Bronchial epithelial cell (primary cell): ENCODE data around the gene GNE. TPM values are rescaled to one million over a fixed set of nuclear protein-coding genes. Genes with fewer than 3 reads are reported as not detected.

Experiments used
- DNase-seq: peaks from one replicate; pipeline ENCODE4 v3.0.0-alpha.2; 2010; ENCODE audit warnings: low read depth
- FAIRE-seq: peaks from 2 replicates; lab custom pipeline; 2011; peaks lifted over from hg19 to GRCh38; lab: Jason Lieb, UNC
- H3K27me3 ChIP-seq: 2 replicates; pipeline ENCODE4 v1.5.1; 2011; ENCODE audit warnings: low read length; ENCODE audit not compliant: control insufficient read depth, insufficient read depth
- H3K36me3 ChIP-seq: 2 replicates; pipeline ENCODE4 v1.5.1; 2011; ENCODE audit warnings: low read length; ENCODE audit not compliant: control insufficient read depth, insufficient read depth
- H3K4me3 ChIP-seq: 2 replicates; pipeline ENCODE4 v1.5.1; 2011; ENCODE audit warnings: mild to moderate bottlenecking, low read depth, low read length, control low read depth
- total RNA-seq: library from RNA; depleted of rRNA; stranded (reverse); fragments of >200 nt; gene quantifications from 2 replicates; pipeline ENCODE4 v1.2.1, GENCODE V29; 2014
- TF ChIP-seq, protein P1 (sequence below): IDR thresholded peaks from 2 replicates; pipeline ENCODE4 v1.5.1; 2011; ENCODE audit warnings: mild to moderate bottlenecking, moderate library complexity, low read length, control low read depth, inconsistent platforms; ENCODE audit not compliant: insufficient read depth, severe bottlenecking

The GNE gene
- total RNA-seq, 1 donor from 2014 or later: 14.7 TPM

DNA sequence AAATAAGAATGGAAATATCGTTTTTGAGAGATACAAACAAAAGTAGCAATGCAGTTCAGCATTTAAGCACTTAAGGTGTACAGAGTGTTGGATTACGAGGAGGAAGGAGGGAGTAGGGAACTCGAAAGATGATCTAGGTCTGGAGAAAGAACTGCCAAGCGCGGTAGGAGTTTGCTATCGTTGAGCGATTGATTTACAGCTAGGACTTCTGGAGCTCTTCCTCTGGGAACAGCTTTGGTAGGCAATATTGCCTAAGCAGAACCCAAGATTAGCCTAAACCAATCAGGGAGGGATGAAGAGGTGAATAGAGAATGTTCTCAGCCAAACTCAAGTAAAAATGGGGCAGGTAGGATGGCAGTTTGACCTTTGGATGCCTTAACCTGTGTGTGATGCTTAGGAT lies 66.6 kb downstream of the GNE start:
- FAIRE-seq: no peak

DNA sequence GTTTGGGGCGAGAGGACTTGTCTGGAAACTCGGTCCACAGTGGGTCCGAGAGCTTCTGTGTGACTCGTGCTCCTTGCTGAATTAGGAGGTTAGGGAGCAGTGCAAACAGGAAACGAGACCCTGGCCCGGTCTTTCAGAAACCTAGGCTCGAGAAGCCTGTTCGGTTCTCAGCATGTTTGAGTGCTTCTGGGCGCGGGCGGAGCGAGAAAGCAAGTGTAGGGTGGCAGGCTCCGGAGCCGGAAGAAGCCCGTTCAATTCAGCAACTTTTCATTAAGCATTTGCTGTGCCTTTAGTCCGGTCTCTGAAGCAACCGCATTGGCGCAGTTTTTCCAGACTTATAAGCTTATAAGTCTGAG lies 67.0 kb downstream of the GNE start:
- peak overlapping the region; percentile 91 for H3K4me3 ChIP-seq
- TF ChIP-seq, protein P1, sequence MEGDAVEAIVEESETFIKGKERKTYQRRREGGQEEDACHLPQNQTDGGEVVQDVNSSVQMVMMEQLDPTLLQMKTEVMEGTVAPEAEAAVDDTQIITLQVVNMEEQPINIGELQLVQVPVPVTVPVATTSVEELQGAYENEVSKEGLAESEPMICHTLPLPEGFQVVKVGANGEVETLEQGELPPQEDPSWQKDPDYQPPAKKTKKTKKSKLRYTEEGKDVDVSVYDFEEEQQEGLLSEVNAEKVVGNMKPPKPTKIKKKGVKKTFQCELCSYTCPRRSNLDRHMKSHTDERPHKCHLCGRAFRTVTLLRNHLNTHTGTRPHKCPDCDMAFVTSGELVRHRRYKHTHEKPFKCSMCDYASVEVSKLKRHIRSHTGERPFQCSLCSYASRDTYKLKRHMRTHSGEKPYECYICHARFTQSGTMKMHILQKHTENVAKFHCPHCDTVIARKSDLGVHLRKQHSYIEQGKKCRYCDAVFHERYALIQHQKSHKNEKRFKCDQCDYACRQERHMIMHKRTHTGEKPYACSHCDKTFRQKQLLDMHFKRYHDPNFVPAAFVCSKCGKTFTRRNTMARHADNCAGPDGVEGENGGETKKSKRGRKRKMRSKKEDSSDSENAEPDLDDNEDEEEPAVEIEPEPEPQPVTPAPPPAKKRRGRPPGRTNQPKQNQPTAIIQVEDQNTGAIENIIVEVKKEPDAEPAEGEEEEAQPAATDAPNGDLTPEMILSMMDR: no peak
- FAIRE-seq: no peak
- H3K27me3 ChIP-seq: no peaks in the 10 kb centered on the region
- H3K36me3 ChIP-seq: no peaks in the 10 kb centered on the region
- peak; percentile 30 for DNase-seq

More for the DNA sequence above, 66.6 kb downstream of the GNE start:
- Histone ChIP-seq H3K4me3 (peak overlapping the region; percentile 91), H3K36me3 (no peaks in the 10 kb centered on the region), H3K27me3 (no peaks in the 10 kb centered on the region)
- DNase-seq: no peak
- TF ChIP-seq, protein P1: no peak

DNA sequence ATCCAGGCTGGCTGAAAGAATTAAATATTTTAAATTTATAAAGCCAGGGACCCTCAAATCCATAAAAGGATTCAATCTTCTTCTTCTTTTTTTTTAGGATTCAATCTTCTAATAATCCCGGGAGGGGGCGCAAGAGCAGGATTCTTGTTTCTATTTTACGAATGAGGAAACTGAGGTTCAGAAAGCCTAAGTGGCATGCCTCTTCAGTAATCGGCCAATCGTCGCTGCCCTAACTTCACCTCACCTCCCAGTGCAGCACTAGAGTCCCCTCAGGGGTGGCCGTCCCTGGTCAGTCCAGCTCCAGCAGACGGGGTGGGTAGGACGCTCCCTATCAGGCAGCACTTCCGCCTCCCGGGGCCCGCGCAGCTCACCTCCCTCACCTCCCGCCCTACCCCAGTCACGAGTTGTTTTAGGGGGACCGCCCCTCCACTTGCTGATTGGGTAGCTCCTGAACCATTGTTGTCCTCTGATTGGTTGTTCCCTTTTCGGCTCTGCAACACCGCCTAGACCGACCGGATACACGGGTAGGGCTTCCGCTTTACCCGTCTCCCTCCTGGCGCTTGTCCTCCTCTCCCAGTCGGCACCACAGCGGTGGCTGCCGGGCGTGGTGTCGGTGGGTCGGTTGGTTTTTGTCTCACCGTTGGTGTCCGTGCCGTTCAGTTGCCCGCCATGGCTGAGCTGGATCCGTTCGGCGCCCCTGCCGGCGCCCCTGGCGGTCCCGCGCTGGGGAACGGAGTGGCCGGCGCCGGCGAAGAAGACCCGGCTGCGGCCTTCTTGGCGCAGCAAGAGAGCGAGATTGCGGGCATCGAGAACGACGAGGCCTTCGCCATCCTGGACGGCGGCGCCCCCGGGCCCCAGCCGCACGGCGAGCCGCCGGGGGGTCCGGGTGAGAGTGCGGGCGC lies 67.6 kb downstream of the GNE start, which contains the start of gene CLTA:
TSS of gene CLTA (plus strand) at position 534 of the 902 bp plus-strand sequence. CDS start at position 670, 136 bp downstream.
- FAIRE-seq (no peak), DNase-seq (peak; percentile 98)
- Histone ChIP-seq H3K27me3 (no peaks in the 10 kb centered on the region), H3K36me3 (no peaks in the 10 kb centered on the region), H3K4me3 (peak within 1 kb of the TSS; percentile 91)
- TF ChIP-seq, protein P1: peak; percentile 49

DNA sequence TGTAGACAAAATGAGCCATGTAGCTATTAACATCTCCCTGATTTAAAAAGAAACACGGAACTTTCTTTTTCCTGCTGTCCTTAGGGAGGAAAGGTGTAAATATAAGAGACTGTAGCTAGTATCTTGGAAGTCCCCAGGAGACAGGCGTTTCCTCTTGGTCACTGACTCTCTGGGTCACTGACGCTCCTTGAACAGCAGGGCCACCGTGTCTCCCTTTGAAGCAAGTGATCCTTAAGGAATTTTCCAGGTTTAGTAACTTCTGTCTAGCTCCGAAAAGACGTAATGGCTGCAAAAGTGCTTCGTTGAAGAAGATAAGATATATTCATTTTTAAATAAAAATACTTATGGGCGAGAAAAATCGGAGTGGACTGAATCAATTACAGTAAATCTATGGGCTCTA lies 68.3 kb downstream of the GNE start:
- no peaks in the 10 kb centered on the region for H3K36me3 ChIP-seq
- TF ChIP-seq, protein P1: no peak
- H3K4me3 ChIP-seq: peak overlapping the region; percentile 91
- DNase-seq (no peak), FAIRE-seq (no peak)
- no peaks in the 10 kb centered on the region for H3K27me3 ChIP-seq

DNA sequence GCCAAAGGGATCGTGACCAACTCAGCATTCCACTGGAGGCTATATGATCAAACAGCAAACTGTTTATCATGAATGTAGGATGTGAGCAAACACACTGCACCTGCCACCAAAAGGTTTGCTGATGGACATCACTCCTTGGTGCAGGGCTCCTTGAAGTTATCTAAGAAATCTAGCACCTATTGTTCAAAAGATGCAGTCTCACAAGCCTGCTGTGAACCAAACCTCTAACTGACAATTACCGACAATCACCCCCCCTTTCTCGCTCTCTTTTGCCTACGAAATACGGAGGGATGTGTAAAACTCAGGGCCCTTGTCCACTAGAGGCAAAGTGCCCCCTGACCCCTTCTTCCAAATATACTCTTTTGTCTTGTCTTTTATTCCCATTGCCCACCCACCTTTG lies 70.0 kb downstream of the GNE start:
- Histone ChIP-seq H3K36me3 (no peaks in the 10 kb centered on the region), H3K27me3 (no peaks in the 10 kb centered on the region), H3K4me3 (no peak overlapping the region)
- DNase-seq (no peak), FAIRE-seq (no peak)
- TF ChIP-seq, protein P1: no peak
